NCI-H1694 treated with DMSO at 0.1 percent for 48 hours (cell line): ENCODE data around the gene JOSD1.

Experiments
- DNase-seq: peaks from one replicate; lab custom pipeline; 2025; lab: John Stamatoyannopoulos, UW

The JOSD1 gene

GRCh38 chr22:38700789-38701628, at the start of gene JOSD1:
TSS of gene JOSD1 (minus strand) at chr22:38700943. CDS start at chr22:38699987, 956 bp downstream.
- DNase-seq = peak; percentile 54

GRCh38 chr22:38750104-38750503, 49.4 kb upstream of the JOSD1 start:
- no peak for DNase-seq

GRCh38 chr22:38748487-38749136, 47.9 kb upstream of the JOSD1 start:
- no peak for DNase-seq

GRCh38 chr22:38745676-38746460, 45.1 kb upstream of the JOSD1 start:
- no peak for DNase-seq

GRCh38 chr22:38744981-38745380, 44.2 kb upstream of the JOSD1 start:
- DNase-seq = no peak

GRCh38 chr22:38742176-38742942, 41.6 kb upstream of the JOSD1 start:
- DNase-seq = no peak

- DNase-seq = no peak
These were observed 40.8 kb upstream of the JOSD1 start for GRCh38 chr22:38741576-38741975.

GRCh38 chr22:38741166-38741565, 40.4 kb upstream of the JOSD1 start:
- DNase-seq = no peak

GRCh38 chr22:38740754-38741153, 40.0 kb upstream of the JOSD1 start:
- no peak for DNase-seq

GRCh38 chr22:38740116-38740723, 39.5 kb upstream of the JOSD1 start:
- no peak for DNase-seq

- no peak for DNase-seq
These were observed 38.7 kb upstream of the JOSD1 start for GRCh38 chr22:38739300-38740055.

GRCh38 chr22:38738475-38739070, 37.8 kb upstream of the JOSD1 start:
- no peak for DNase-seq

GRCh38 chr22:38737302-38738060, 36.7 kb upstream of the JOSD1 start:
- DNase-seq = no peak

- no peak for DNase-seq
These were observed 35.5 kb upstream of the JOSD1 start for GRCh38 chr22:38736257-38736570.

- no peak for DNase-seq
These were observed 34.9 kb upstream of the JOSD1 start for GRCh38 chr22:38735465-38736256.

GRCh38 chr22:38735126-38735464, 34.4 kb upstream of the JOSD1 start:
- DNase-seq = no peak

- no peak for DNase-seq
These were observed 33.8 kb upstream of the JOSD1 start for GRCh38 chr22:38734421-38735100.

GRCh38 chr22:38733724-38734381, 33.1 kb upstream of the JOSD1 start:
- DNase-seq = peak; percentile 61
